HUDEP-2 (cell line): ENCODE measurements around the gene TIMM50.

Experiments used
- DNase-seq, 76 experiments: peaks; one replicate each; lab custom pipeline; 2025; ENCODE audit not compliant: unreplicated experiment in 76 of 76; lab: John Stamatoyannopoulos, UW

The TIMM50 gene

DNA sequence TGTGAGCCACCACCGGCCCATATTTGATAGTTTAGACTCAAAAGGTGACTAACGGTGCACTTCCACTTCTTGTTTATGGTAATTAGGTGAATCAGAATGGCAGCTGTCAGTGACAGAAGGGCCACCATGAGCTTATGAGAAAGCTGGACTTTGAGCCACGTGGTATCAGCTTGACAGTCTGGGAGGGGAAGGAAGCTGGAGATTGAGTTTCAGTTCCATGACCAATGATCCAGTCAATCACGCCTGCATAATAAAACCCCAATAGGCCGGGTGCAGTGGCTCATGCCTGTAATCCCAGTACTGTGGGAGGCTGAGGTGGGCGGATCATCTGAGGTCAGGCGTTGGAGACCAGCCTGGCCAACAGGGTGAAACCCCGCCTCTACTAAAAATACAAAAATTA, 43.9 kb downstream of the TIMM50 start:
- DNase-seq = no peak

DNA sequence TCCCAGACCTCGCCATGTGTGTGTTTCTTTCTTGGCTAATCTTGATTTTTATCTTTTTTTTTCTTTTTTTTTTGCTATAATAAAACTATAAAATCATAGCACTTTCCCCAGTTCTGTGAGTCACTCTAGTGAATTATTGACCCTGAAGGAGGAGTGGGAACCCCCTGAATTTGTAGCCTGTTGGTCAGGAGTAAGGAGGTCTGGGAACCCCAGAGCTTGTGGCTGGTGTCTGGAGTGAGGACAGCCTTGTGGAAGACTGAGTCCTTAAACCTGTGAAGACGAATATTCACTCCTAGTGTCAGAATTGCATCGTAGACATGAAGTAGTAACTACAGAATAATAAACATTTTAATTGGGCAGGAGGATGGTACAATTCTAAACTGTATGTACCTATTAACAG, 44.6 kb downstream of the TIMM50 start:
- no peak for DNase-seq

DNA sequence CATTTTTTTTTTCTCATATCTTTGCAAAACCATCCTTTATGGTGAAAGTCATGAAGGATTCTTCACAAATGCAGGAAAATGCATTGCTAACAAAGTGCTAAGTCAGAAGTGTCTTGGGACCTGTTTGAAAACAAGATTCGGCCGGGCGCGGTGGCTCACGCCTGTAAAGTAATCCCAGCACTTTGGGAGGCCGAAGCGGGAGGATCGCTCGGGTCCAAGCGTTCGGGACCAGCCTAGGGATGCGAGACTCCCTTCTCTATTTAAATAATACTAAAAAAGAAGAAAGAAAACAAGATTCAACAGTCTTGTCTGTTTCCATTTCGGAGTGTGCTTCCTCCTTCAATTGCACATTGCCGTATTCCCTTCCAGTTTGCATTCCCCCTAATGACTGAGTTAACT, 51.2 kb downstream of the TIMM50 start:
- DNase-seq = no peak

DNA sequence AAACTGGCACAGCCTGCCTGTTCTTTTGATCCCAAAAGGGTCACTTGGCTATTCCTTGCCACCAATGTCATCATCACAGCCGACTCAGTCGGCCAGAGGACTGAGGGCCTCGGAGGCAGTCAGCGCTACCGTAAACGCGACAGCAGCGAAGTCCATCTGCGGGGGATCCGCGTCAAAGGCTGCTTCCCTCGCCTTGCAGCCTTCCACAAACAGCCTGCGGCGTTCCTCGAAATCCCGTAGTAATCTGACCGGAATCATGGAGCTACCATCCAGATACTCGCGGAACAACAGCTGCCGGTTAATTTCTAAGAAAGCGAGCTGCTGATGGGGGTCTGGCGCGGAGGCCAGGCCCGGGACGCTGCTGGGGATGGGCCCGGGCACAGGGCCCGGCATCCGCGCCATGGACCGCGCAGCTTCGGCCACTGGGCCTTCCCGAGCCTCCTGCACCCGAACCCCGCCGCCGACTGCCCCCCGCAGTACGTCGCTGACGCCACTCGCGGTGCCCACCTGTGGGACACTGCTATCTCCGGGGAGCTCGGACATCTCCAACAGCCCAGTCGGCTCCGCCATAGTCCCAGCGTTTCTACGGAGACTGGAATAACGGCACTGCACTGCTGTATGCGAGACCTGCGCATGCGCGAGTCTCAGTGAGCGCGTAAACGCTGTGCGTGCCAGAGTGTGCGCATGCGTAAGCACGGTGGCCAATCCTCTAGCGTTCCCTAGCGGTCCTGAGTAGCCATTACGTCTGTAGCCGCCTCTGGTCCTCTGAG, 51.8 kb downstream of the TIMM50 start, which contains the start of gene EID2B:
Gene EID2B (minus strand): TSS at position 620 of the 770 bp plus-strand sequence. CDS start 50 bp downstream, at position 570.
- peak in 75 of 76 experiments; percentile 63 to 98 (median 94) for DNase-seq

DNA sequence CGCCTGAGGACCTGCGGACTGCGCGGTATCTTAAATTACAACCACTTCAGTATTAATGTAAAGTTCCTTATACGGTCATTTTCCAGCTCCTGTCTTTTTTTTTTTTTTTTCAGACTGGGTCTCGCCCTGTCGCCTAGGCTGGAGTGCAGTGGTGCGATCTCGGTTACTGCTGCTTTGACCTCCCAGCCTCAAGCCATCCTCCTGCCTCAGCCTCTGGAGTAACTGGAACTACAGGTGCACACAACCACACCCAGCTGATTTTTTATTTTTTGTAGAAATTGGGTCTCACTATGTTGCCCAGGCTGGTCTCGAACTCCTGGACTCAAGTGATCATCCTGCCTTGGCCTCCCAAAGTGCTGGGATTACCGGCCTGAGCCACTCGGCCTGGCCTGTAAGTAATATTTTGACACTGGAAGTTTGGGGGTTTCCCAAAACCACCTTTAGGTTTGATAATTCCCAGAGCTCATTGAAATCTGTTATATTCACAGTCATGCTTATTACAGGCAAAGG, 52.4 kb downstream of the TIMM50 start:
- no peak for DNase-seq

DNA sequence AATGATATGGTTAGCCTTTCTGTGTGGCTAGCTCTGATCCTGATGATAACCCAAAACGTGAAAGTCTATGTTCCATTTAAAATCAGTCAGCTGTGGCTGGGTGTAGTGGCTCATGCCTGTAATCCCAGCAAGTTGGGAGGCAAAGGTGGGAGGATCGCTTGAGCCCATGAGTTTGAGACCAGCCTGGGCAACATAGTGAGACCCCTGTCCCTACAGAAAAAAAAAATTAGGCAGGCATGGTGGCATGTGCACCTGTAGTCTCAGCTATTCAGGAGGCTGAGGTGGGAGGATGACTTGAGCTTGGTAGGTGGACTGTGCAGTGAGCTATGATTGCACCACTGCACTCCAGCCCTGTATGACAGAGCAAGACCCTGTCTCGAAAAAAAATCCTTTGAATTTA, 53.2 kb downstream of the TIMM50 start:
- DNase-seq = no peak

DNA sequence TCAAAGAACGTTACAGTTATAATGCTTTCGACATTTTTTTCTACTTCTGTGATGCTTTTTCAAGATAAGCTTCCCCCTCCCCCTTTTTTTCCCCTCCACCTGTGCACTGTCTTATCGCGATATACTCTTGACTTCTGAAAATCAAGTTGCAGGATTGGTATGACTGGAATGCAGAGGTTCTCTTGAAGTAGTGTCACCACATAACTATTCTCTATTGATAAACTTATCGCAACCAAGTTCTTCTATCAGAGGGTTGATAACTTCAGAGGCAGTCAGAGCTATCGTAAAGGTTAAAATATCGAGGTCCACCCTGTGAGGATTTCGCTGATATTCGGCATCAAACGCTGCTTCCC, 58.5 kb downstream of the TIMM50 start:
- peak in 2 of 76 experiments; percentile 32 to 53 for DNase-seq

DNA sequence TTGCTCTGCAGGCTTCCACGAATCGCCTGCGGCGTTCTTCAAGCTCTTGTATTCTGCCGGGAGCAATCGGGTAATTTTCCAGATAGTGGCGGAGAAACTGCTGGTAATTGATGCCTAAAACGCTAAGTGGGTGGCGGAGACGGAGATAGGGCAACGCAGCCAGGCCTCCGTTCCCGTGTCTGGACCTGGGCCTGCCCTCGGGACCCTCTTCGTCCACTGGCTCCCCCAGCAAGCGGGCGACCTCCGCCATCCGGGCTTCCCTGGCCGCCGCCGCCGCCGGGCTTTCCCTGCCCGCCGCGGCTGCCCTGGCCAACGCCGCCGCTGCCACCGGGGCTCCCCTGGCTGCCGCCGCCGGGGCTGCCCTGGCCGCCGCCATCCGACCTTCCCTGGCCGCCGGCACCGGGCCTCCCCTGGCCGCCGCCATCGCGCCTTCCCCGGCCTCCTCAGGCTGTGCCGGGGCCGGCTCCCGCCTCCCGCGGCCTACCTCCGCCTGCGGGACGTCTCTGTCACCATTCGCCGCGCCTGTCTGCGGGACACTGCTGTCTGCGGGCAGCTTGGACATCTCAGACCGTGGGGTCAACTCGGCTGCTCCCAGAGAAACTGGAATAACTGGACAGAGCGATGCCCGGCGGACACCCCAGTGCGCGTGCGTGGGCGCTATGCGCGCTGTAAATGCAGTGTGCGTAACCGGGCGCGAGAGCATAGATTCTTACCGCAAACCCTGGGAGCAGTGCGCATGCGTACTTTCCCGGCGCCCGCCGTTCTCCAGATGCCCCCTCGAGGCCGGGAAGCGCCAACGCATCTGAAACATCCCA, 59.1 kb downstream of the TIMM50 start, which contains the start of gene EID2:
Gene EID2 (minus strand): TSS at position 644 of the 815 bp plus-strand sequence. CDS start 82 bp downstream, at position 562.
- DNase-seq = peak in 74 of 76 experiments; percentile 43 to 97 (median 91)

DNA sequence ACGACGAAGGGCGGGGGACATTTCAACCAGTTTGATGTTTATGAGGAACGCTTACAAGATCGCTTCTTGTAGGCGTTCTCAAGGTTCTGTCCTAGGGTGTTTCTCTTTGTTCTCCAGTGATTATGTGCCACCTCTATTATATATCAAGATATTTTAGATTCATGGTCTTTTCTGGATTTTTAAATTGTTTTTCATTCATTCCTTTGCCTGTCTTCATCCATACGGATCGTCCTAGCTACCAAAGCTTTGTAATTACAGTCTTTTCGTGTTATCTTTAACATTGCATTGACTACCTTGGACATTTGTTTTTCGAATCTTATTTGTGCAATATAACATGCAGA, 59.7 kb downstream of the TIMM50 start:
- DNase-seq = no peak
